GM12865 (cell line): ENCODE data around the gene PILRB.
A peak's percentile ranks its signal among the peaks of the same experiment; 100 is the strongest.
"Not testable (repeated sequence)": the region's sequence is repeated elsewhere in the genome, so short reads cannot be mapped to it uniquely, and the experiment has no call there.

ENCODE experiments used
- DNase-seq: peaks from one replicate; pipeline ENCODE4 v3.0.0; 2010; ENCODE audit warnings: low read depth
- H3K4me3 ChIP-seq: 2 replicates; pipeline ENCODE4 v1.5.1; 2011; ENCODE audit warnings: mild to moderate bottlenecking, low read depth, low read length, control low read depth
- CTCF ChIP-seq: IDR thresholded peaks from 2 replicates; pipeline ENCODE4 v1.5.1; 2011; ENCODE audit warnings: low read length, control low read depth, low read depth, inconsistent platforms; ENCODE audit not compliant: insufficient read depth; ENCODE audit errors: missing control alignments

Gene PILRB

GRCh38 chr7:100363098-100363497 lies 5.2 kb downstream of the PILRB start:
- no peak overlapping the region for H3K4me3 ChIP-seq
- no peak for DNase-seq

GRCh38 chr7:100363797-100364196 lies 5.9 kb downstream of the PILRB start:
- not testable (repeated sequence) for DNase-seq, H3K4me3 ChIP-seq

More at GRCh38 chr7:100363098-100363497, 5.2 kb downstream of the PILRB start:
- no peak for TF ChIP-seq CTCF

GRCh38 chr7:100364480-100364879 lies 6.6 kb downstream of the PILRB start:
- TF ChIP-seq CTCF: no peak
- H3K4me3 ChIP-seq: no peak overlapping the region
- no peak for DNase-seq

GRCh38 chr7:100365998-100366367 lies 8.1 kb downstream of the PILRB start:
- DNase-seq: peak; percentile 38
- not testable (repeated sequence) for H3K4me3 ChIP-seq

GRCh38 chr7:100366411-100367250 lies 8.7 kb downstream of the PILRB start:
- DNase-seq: peak; percentile 67
- TF ChIP-seq CTCF: no peak
- no peak overlapping the region; the same call in none of the 2 replicates for H3K4me3 ChIP-seq

GRCh38 chr7:100367251-100367620 lies 9.3 kb downstream of the PILRB start:
- no peak for TF ChIP-seq CTCF
- no peak for DNase-seq
- no peak overlapping the region for H3K4me3 ChIP-seq

- no peak overlapping the region for H3K4me3 ChIP-seq
- DNase-seq: peak; percentile 62
- TF ChIP-seq CTCF: no peak
Observed at GRCh38 chr7:100367676-100368613, 10.0 kb downstream of the PILRB start.

GRCh38 chr7:100369105-100369504 lies 11.2 kb downstream of the PILRB start:
- no peak overlapping the region for H3K4me3 ChIP-seq
- peak; percentile 89 for DNase-seq
- no peak for TF ChIP-seq CTCF
